HL-60 (cell line): Measurements from ENCODE around the gene SLC43A2.

Experiments
- DNase-seq, 2 experiments: peaks; one replicate each; pipeline ENCODE4 v3.0.0-alpha.2; 2010 to 2020; ENCODE audit warnings: low read depth in 1 of 2, low spot score in 1 of 2
- H3K27ac ChIP-seq: fragments of 250-450 bp; sonication (Bioruptor Pico); replicated peaks from 2 replicates; pipeline ENCODE4 v1.5.1; 2020; ENCODE audit warnings: mild to moderate bottlenecking, moderate library complexity
- H3K27me3 ChIP-seq: fragments of 250-450 bp; sonication (Bioruptor Pico); 2 replicates; pipeline ENCODE4 v1.5.1; 2021; ENCODE audit warnings: mild to moderate bottlenecking, moderate library complexity; ENCODE audit not compliant: insufficient read depth, poor library complexity, severe bottlenecking
- H3K4me3 ChIP-seq: replicated peaks from 2 replicates; pipeline ENCODE4 v1.5.1; 2011; ENCODE audit warnings: mild to moderate bottlenecking, control low read depth, low read length; ENCODE audit not compliant: insufficient read depth
- CTCF ChIP-seq: IDR thresholded peaks from one replicate; pipeline ENCODE4 v1.5.1; 2011; ENCODE audit warnings: low read length, control low read depth, inconsistent platforms; ENCODE audit not compliant: insufficient read depth
- GABPA ChIP-seq: IDR thresholded peaks from 2 replicates; pipeline ENCODE4 v1.6.1; 2012; ENCODE audit warnings: low read depth
- POLR2AphosphoS5 ChIP-seq: IDR thresholded peaks from 2 replicates; pipeline ENCODE4 v1.6.1; 2012; ENCODE audit warnings: low read depth
- REST ChIP-seq: IDR thresholded peaks from 2 replicates; pipeline ENCODE4 v1.6.1; 2012; ENCODE audit warnings: low read depth; ENCODE audit not compliant: insufficient replicate concordance
- SPI1 ChIP-seq: IDR thresholded peaks from 2 replicates; pipeline ENCODE4 v1.6.1; 2012; ENCODE audit warnings: low read depth, mild to moderate bottlenecking, borderline replicate concordance

SLC43A2 gene

DNA sequence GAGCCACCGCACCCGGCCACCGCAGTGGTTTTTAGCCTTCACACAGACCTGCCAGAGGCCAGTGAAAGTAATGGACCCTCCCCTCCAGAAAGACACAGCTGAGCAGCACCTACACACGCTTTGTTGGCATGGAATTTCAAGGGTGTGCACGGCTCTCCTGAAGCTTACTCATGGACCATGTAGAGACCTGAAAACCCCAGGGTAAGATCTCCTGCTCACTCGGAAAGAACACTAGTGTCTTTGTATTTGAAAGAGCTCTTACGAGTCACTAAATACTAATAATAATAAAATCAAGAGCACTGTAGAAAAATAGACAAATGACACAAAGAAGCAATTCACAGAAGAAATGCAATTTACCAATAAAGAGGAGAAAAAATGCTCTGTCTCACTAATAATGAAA is 20.0 kb downstream of the SLC43A2 start:
- Histone ChIP-seq H3K27ac (no peak overlapping the region), H3K4me3 (no peak overlapping the region), H3K27me3 (no peaks in the 10 kb centered on the region)
- no peak for DNase-seq
- no peak for TF ChIP-seq CTCF
- TF ChIP-seq POLR2AphosphoS5: no peak
- no peak for TF ChIP-seq REST
- no peak for TF ChIP-seq GABPA
- TF ChIP-seq SPI1: no peak

GRCh38 chr17:1607971-1608320 is 20.7 kb downstream of the SLC43A2 start:
- DNase-seq: no peak
- Histone ChIP-seq H3K4me3 (no peak overlapping the region), H3K27ac (peak overlapping the region; percentile 84), H3K27me3 (no peaks in the 10 kb centered on the region)
- no peak for TF ChIP-seq CTCF
- TF ChIP-seq POLR2AphosphoS5: no peak
- no peak for TF ChIP-seq GABPA
- no peak for TF ChIP-seq SPI1
- no peak for TF ChIP-seq REST

- Histone ChIP-seq H3K27ac (peak overlapping the region; percentile 84), H3K27me3 (no peaks in the 10 kb centered on the region), H3K4me3 (no peak overlapping the region)
- no peak for DNase-seq
- TF ChIP-seq REST: no peak
- TF ChIP-seq CTCF: no peak
- TF ChIP-seq POLR2AphosphoS5: no peak
- TF ChIP-seq SPI1: no peak
- no peak for TF ChIP-seq GABPA
These were observed 22.2 kb downstream of the SLC43A2 start for GRCh38 chr17:1606352-1606985.
